GM19099 (cell line): Measurements from ENCODE around the gene ERBB4.

ENCODE experiments used
- POLR2A ChIP-seq: IDR thresholded peaks from 3 replicates; pipeline ENCODE4 v1.6.1; 2011; ENCODE audit warnings: low read depth; ENCODE audit not compliant: insufficient read length; ENCODE audit errors: extremely low read depth

The ERBB4 gene

DNA sequence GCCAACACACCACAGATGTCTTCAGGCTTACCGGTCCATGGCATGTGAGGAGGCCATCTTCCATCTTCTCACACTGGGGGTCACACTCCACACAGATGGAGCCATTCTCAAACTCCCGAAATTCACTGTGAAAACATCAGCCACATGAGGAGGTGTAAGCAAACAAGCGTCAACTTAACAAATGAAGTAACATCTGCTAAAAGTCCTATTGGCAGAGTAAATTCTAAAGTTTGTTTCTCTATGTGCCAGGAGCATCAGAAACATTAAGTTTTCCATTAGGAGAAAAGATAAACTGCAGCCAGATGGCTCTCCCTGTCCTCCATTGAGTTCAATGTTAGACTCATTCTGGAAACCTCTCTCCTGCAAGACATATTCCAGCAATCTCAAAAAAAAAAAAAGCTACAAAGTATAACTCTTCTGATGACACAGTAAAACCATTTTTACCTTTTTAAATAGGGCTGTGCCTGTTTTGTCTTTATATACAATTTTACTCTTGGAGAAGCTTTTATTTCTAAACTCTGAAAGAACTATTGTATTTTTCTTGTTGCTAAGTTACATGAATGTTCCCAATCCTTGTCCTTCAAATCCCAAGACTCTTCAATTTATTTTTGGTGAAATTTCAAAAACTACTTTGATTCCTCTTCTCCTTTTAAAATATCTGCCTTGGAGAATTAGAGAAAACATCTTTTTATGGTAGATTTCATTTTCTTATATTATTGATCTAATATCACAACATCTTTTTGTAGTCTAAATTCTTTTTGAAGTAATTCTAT lies 865.3 kb downstream of the ERBB4 start:
- TF ChIP-seq POLR2A: no peak

DNA sequence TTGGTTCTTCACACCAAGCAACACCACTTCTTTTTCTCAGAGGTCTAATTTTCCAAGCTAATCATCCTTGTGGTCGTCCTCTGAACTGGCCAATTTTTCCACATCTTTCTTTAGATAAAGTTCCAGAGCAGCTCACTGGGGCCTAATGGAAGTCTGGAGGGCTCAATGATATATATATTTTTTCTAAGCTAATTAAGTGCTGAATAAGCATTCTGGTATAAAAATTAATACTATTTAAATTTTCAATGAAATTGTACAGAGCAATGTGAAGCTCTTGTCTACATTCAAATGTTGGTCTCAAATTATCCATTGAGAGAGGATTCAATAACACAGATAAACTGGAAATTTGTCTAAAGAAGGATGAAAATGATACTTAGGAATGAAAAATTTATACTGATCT lies 866.6 kb downstream of the ERBB4 start:
- no peak for TF ChIP-seq POLR2A

DNA sequence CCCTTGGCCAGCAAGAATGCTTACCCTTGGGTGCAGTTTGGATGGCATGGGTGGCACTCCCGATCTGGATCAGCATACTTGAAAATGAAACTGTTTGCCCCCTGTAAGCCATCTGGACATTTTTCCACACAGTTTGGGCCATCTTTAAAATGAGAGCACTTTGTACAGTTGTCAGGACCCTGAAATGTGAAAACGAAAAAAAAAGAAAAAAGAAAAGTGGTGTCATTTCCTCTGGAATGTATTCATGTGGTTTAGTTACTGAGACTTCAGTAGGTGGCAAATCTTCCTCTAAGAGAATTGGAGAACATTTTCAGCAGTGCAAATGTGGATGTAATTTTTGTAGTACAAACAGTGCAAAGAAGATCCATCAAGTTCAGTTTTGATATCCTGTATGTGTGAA lies 873.3 kb downstream of the ERBB4 start:
- no peak for TF ChIP-seq POLR2A

DNA sequence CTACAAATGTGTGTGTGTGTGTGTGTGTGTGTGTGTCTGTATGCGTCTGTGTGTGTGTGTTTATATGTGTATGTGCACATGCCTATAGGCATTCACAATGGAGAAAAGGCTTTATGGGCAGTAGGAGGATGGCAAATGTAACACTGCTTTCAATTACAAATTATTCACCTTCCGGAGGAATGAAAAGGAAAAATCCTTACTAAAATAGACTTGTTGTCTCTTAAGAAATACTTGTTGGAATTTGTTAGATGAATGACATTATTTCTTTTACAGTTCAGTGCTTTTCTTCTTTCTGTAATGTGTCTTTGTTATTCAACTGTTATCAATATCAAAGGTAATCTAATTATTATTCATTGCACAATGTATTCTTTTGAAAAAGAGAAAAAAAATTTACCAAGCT lies 874.3 kb downstream of the ERBB4 start:
- no peak for TF ChIP-seq POLR2A

- no peak for TF ChIP-seq POLR2A
Measured at GRCh38 chr2:211654211-211654780, 884.3 kb downstream of the ERBB4 start.

GRCh38 chr2:211652327-211652726 lies 886.3 kb downstream of the ERBB4 start:
- TF ChIP-seq POLR2A: no peak

GRCh38 chr2:211649331-211649730 lies 889.3 kb downstream of the ERBB4 start:
- TF ChIP-seq POLR2A: no peak

DNA sequence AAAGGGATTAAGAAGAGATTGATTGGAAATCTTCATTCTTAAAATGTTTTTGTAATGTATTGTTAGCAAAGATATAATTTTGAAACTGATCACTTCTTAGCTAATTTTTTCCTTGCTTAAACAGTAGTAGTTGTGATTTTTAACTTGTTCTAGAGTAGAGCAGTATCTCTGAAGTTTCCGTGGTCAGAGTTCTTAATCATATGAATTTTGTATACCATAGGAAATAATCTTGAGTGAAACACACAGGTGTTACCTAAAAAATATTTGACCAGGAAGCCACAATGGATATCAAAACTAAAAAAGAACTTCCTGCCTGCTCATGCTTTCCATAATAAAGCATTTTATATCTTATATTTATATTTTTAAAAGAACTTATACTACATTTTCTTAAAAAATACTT lies 907.1 kb downstream of the ERBB4 start:
- no peak for TF ChIP-seq POLR2A

- TF ChIP-seq POLR2A: no peak
Measured at GRCh38 chr2:211623096-211623495, 915.5 kb downstream of the ERBB4 start.

DNA sequence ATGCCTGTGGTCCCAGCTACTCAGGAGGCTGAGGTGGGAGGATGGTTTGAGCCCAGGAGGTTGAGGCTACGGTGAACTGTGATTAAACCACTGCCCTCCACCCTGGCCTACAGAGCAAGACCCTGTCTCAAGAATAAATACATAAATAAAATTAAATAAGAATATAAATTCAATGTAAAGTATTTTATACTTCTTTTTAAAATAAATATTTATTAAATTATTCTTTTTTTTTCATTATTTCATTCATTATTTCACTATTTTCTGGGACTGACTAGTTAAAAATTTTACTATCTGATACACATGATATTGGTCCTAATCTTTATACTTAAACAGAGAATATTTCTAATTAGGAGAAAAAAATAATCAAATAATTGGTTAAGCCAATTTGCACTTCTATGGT lies 917.6 kb downstream of the ERBB4 start:
- no peak for TF ChIP-seq POLR2A

- TF ChIP-seq POLR2A: no peak
Measured at GRCh38 chr2:211617803-211618202, 920.8 kb downstream of the ERBB4 start.

DNA sequence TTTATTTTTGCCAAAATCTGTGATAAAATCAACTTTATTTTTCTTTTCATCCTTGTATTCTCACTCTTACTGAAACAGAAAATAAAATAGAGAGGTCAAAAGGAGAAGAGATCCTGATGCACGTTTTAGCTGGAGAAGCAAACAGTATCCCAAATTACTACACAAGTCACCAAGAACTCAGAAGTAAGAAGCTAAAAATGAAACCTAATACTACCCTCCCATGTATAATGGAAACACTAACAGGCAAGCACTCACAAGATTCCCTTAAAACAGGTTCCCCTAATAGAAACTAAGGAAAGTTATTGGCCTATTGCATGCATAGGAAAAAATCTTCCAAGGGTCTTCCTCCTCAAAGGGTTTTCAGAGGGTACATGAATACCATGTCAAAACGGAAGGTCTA lies 927.0 kb downstream of the ERBB4 start:
- TF ChIP-seq POLR2A: no peak

- no peak for TF ChIP-seq POLR2A
Measured at GRCh38 chr2:211611061-211611518, 927.5 kb downstream of the ERBB4 start.

DNA sequence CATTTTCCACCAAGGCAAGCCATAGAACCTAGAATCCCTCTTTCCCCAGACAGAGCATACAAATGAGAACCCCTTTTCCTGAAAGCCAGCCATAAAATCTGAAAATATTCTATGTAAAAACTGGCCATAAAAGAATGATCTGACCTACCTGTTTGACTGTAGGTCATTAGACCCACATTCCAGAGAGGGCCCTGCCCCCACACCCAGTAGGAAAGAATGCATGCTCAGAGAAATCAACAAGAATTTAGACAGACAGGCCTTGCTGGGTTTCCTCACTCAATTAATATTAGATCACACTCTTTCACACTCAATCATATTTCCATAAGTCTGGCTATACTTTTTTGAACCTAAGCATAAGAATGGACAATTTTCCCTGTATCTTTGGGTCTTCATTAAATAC lies 929.5 kb downstream of the ERBB4 start:
- no peak for TF ChIP-seq POLR2A

DNA sequence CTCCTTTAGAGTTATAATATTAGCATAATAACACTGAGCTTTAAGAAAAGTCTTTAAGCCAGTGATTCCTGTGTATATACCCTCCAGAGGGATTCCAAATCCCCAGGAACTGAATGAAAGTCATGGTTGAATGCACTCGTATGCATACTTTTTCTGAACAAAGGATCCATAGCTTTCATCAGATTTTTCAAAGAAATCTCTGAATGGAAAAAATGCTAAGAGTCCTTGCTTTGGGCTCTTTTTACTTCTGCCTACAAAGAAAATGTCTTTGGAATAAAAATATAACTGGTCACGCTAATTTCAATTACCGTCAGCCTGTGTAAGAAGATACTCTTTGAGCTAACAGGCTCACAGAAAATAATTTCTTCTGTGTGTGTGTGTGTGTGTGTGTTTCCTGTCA lies 939.5 kb downstream of the ERBB4 start:
- TF ChIP-seq POLR2A: no peak

- TF ChIP-seq POLR2A: no peak
Measured at GRCh38 chr2:211598238-211598637, 940.4 kb downstream of the ERBB4 start.
